ENCODE data around the gene CLEC18B.
"Not testable (repeated sequence)": the region's sequence is repeated elsewhere in the genome, so short reads cannot be mapped to it uniquely, and the experiment has no call there.

DNA sequence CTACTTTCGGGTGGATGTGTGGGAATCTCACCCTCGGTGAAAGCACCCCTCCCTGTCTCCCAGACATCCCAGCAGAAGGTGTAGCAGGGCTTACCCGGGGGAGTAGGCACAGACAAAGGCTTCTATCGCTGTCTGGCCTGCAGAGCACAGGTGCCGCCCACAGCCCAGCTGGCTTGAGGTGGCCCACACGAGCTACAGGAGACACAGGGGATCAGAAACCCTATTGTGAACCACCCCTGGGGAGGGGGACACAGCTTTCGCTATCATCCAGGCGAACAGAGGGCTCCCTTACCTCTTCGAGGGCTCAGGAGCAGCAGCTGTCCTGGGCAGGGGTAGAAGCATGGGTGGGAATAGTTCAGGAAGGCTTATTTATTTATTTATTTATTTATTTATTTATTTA, 7.8 kb downstream of the CLEC18B start:
- TF ChIP-seq, protein P1, sequence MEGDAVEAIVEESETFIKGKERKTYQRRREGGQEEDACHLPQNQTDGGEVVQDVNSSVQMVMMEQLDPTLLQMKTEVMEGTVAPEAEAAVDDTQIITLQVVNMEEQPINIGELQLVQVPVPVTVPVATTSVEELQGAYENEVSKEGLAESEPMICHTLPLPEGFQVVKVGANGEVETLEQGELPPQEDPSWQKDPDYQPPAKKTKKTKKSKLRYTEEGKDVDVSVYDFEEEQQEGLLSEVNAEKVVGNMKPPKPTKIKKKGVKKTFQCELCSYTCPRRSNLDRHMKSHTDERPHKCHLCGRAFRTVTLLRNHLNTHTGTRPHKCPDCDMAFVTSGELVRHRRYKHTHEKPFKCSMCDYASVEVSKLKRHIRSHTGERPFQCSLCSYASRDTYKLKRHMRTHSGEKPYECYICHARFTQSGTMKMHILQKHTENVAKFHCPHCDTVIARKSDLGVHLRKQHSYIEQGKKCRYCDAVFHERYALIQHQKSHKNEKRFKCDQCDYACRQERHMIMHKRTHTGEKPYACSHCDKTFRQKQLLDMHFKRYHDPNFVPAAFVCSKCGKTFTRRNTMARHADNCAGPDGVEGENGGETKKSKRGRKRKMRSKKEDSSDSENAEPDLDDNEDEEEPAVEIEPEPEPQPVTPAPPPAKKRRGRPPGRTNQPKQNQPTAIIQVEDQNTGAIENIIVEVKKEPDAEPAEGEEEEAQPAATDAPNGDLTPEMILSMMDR (IDR thresholded peaks at IDR 0.05) = not testable (repeated sequence)
- not testable (repeated sequence) for TF ChIP-seq POLR2A (IDR thresholded peaks at IDR 0.05)
